Effector memory CD4-positive, alpha-beta T cell (primary cell): ENCODE measurements around the gene CDKN2B.

Experiments used
- DNase-seq, 3 donors: peaks; one replicate each; pipeline ENCODE4 v3.0.0-alpha.2; 2020
- H3K27ac ChIP-seq: 2 replicates; pipeline ENCODE4 v1.7.0; 2013; ENCODE audit warnings: mild to moderate bottlenecking, low read length, moderate library complexity; ENCODE audit not compliant: insufficient read depth, poor library complexity, severe bottlenecking
- H3K27me3 ChIP-seq: replicated peaks from 2 replicates; pipeline ENCODE4 v1.7.0; 2013; ENCODE audit warnings: mild to moderate bottlenecking, low read length; ENCODE audit not compliant: insufficient read depth, control insufficient read depth, poor library complexity, severe bottlenecking
- H3K36me3 ChIP-seq: 2 replicates; pipeline ENCODE4 v1.7.0; 2013; ENCODE audit warnings: mild to moderate bottlenecking, low read length, moderate library complexity; ENCODE audit not compliant: control insufficient read depth, insufficient read depth
- H3K4me1 ChIP-seq: 2 replicates; pipeline ENCODE4 v1.7.0; 2013; ENCODE audit warnings: low read length, mild to moderate bottlenecking; ENCODE audit not compliant: control insufficient read depth, insufficient read depth, poor library complexity, severe bottlenecking
- H3K4me3 ChIP-seq: 2 replicates; pipeline ENCODE4 v1.7.0; 2013; ENCODE audit warnings: low read length, low read depth, mild to moderate bottlenecking; ENCODE audit not compliant: insufficient read depth, poor library complexity, severe bottlenecking
- H3K9me3 ChIP-seq: 2 replicates; pipeline ENCODE4 v1.7.0; 2013; ENCODE audit warnings: mild to moderate bottlenecking, low read length, moderate library complexity; ENCODE audit not compliant: control insufficient read depth

The CDKN2B gene

DNA sequence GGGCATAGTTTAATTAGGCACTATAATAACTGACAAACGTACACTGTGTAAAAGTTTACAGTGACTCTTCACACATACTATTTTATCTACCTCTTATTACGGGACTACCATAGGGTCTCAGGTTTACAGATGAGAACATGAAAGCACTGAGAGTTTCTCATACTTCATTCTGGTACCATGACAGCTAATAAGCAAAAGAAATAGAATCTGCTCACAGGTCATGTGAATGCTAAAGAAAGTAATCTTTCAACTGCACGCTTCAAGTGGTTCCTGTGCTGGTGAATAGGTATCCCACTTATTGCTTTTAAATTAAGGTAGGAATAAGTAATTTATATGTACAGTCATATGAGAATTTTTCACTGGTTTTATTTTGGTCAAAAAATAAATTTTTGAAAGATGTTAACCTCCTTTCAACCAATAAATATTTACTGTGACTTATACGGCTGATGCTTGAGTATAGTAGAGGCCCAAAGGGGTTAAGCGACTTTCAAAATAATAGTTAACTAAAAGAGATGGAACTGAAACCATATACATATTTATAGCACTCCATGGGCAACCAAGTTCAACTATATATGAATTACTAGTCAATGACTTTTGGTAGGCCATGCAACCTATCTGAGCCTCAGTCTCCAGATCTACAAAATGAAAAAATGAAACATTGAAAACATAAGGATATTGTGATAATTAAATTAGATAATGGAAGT lies 23.0 kb downstream of the CDKN2B start:
- no peaks in the 10 kb centered on the region for H3K9me3 ChIP-seq
- H3K4me1 ChIP-seq: no peaks in the 10 kb centered on the region
- H3K4me3 ChIP-seq: no peak overlapping the region
- no peak overlapping the region for H3K27ac ChIP-seq
- DNase-seq: no peak
- H3K27me3 ChIP-seq: peaks cover 5% of the 10 kb centered on the region
- H3K36me3 ChIP-seq: no peaks in the 10 kb centered on the region

- H3K27ac ChIP-seq: no peak overlapping the region
- H3K36me3 ChIP-seq: no peaks in the 10 kb centered on the region
- no peaks in the 10 kb centered on the region for H3K4me1 ChIP-seq
- no peak for DNase-seq
- peaks cover 8% of the 10 kb centered on the region for H3K27me3 ChIP-seq
- H3K9me3 ChIP-seq: no peaks in the 10 kb centered on the region
- no peak overlapping the region for H3K4me3 ChIP-seq
Measured at GRCh38 chr9:21984101-21984500, 25.0 kb downstream of the CDKN2B start.

DNA sequence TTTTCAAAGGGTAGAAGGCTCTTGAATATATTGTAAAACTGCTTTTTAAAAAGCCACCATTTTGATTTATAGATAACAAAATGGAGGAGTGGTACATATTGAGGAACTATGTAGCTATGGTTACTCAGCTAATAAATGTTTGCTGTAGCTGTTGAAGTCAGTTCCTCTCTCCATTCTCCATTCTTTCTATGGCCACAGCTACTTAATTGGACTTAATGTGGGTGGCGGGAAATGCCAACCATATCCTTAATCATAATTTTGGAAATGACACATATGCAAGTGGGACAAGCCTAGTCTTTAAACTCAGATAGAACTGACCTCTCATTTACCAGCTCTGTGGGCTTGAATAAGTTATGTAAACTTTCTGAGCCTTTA lies 25.6 kb downstream of the CDKN2B start:
- Histone ChIP-seq H3K9me3 (no peaks in the 10 kb centered on the region), H3K4me3 (no peak overlapping the region), H3K4me1 (no peaks in the 10 kb centered on the region), H3K36me3 (no peaks in the 10 kb centered on the region), H3K27ac (no peak overlapping the region), H3K27me3 (peaks cover 14% of the 10 kb centered on the region)
- DNase-seq: no peak

DNA sequence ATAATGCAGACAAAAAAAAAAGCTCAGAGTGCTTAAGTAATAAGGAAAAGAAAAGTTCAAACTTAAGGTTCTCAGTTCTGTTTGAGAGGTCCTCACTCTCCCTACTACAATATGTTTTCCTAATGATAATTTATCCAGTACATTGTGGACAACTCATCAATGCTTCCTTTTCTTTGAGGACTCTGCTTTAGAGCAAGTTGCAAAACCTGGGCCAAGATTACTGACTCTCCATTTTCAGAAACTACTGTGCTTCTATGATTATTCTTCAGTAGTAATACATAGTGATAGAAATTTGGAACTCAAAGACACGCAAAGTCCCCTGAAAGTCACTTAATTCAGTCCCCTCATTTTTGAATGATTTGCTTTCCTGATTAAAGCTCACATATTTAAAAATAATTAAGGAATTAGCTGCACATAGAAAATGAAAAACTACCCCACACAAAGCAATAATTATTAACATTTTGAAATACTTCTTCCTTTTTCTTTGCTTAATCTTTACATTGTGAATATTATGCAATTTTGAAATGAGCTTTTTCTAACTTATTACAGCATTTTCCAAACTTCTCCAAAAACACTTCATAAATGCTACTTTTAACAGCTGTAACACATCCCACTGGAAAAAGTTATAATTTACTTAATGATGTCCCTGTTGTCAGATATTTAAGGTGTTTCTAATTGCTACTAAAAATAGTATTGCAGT lies 26.1 kb downstream of the CDKN2B start:
- Histone ChIP-seq H3K9me3 (no peaks in the 10 kb centered on the region), H3K4me3 (no peak overlapping the region), H3K27ac (no peak overlapping the region), H3K27me3 (peaks cover 15% of the 10 kb centered on the region), H3K4me1 (no peaks in the 10 kb centered on the region), H3K36me3 (no peaks in the 10 kb centered on the region)
- no peak for DNase-seq

- H3K9me3 ChIP-seq: no peaks in the 10 kb centered on the region
- DNase-seq: no peak
- H3K4me3 ChIP-seq: no peak overlapping the region
- no peak overlapping the region for H3K27ac ChIP-seq
- no peaks in the 10 kb centered on the region for H3K4me1 ChIP-seq
- H3K36me3 ChIP-seq: no peaks in the 10 kb centered on the region
- peaks cover 20% of the 10 kb centered on the region for H3K27me3 ChIP-seq
Measured at GRCh38 chr9:21982391-21982790, 26.7 kb downstream of the CDKN2B start.

- no peak for DNase-seq
- H3K4me3 ChIP-seq: no peak overlapping the region
- H3K27me3 ChIP-seq: peaks cover 77% of the 10 kb centered on the region
- peaks cover 18% of the 10 kb centered on the region for H3K4me1 ChIP-seq
- H3K27ac ChIP-seq: no peak overlapping the region
- H3K9me3 ChIP-seq: no peaks in the 10 kb centered on the region
- H3K36me3 ChIP-seq: no peaks in the 10 kb centered on the region
Measured at GRCh38 chr9:21976334-21976875, 32.7 kb downstream of the CDKN2B start.

DNA sequence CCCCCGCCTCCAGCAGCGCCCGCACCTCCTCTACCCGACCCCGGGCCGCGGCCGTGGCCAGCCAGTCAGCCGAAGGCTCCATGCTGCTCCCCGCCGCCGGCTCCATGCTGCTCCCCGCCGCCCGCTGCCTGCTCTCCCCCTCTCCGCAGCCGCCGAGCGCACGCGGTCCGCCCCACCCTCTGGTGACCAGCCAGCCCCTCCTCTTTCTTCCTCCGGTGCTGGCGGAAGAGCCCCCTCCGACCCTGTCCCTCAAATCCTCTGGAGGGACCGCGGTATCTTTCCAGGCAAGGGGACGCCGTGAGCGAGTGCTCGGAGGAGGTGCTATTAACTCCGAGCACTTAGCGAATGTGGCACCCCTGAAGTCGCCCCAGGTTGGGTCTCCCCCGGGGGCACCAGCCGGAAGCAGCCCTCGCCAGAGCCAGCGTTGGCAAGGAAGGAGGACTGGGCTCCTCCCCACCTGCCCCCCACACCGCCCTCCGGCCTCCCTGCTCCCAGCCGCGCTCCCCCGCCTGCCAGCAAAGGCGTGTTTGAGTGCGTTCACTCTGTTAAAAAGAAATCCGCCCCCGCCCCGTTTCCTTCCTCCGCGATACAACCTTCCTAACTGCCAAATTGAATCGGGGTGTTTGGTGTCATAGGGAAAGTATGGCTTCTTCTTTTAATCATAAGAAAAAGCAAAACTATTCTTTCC lies 34.2 kb downstream of the CDKN2B start:
- H3K9me3 ChIP-seq: no peaks in the 10 kb centered on the region
- peaks cover 92% of the 10 kb centered on the region for H3K27me3 ChIP-seq
- no peak overlapping the region for H3K27ac ChIP-seq
- DNase-seq: peak in 1 of 3 donors; percentile 23
- peak overlapping the region; percentile 43 for H3K4me3 ChIP-seq
- H3K36me3 ChIP-seq: no peaks in the 10 kb centered on the region
- H3K4me1 ChIP-seq: peaks cover 18% of the 10 kb centered on the region

DNA sequence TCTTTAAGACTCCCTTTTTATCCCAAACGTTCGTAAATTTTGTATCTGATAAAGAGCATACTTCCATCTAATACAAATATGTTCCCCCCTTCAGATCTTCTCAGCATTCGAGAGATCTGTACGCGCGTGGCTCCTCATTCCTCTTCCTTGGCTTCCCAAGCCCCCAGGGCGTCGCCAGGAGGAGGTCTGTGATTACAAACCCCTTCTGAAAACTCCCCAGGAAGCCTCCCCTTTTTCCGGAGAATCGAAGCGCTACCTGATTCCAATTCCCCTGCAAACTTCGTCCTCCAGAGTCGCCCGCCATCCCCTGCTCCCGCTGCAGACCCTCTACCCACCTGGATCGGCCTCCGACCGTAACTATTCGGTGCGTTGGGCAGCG lies 34.8 kb downstream of the CDKN2B start:
- H3K27me3 ChIP-seq: peaks cover 92% of the 10 kb centered on the region
- no peak for DNase-seq
- H3K4me3 ChIP-seq: peak overlapping the region; percentile 43

GRCh38 chr9:21972361-21972760 lies 36.7 kb downstream of the CDKN2B start:
- H3K4me3 ChIP-seq: no peak overlapping the region
- no peak for DNase-seq
- no peaks in the 10 kb centered on the region for H3K36me3 ChIP-seq
- H3K9me3 ChIP-seq: no peaks in the 10 kb centered on the region
- H3K27ac ChIP-seq: no peak overlapping the region
- H3K4me1 ChIP-seq: peaks cover 18% of the 10 kb centered on the region
- peaks cover 98% of the 10 kb centered on the region for H3K27me3 ChIP-seq

More for the DNA sequence above, 34.8 kb downstream of the CDKN2B start:
- no peak overlapping the region for H3K27ac ChIP-seq
- peaks cover 18% of the 10 kb centered on the region for H3K4me1 ChIP-seq
- no peaks in the 10 kb centered on the region for H3K9me3 ChIP-seq
- no peaks in the 10 kb centered on the region for H3K36me3 ChIP-seq
